GM12891 (cell line): Measurements from ENCODE around the gene GABBR2.

Experiments used
- DNase-seq: peaks from one replicate; pipeline ENCODE4 v3.0.0; 2011; ENCODE audit warnings: low spot score; ENCODE audit not compliant: insufficient read length
- FAIRE-seq: peaks from 2 replicates; lab custom pipeline; 2011; peaks lifted over from hg19 to GRCh38; lab: Jason Lieb, UNC
- PAX5 ChIP-seq: IDR thresholded peaks from 2 replicates; pipeline ENCODE4 v1.6.1; 2011; ENCODE audit warnings: low read length, moderate library complexity, mild to moderate bottlenecking; ENCODE audit not compliant: insufficient read depth, severe bottlenecking
- POLR2A ChIP-seq: IDR thresholded peaks from 2 replicates; pipeline ENCODE4 v1.6.1; 2011; ENCODE audit warnings: low read depth, low read length, control low read depth
- POLR2AphosphoS5 ChIP-seq: IDR thresholded peaks from 2 replicates; pipeline ENCODE4 v1.6.1; 2011; ENCODE audit warnings: low read depth, low read length, control low read depth
- POU2F2 ChIP-seq: IDR thresholded peaks from 2 replicates; pipeline ENCODE4 v1.6.1; 2011; ENCODE audit warnings: low read depth, mild to moderate bottlenecking, control low read depth, low read length, moderate library complexity
- SPI1 ChIP-seq: IDR thresholded peaks from 2 replicates; pipeline ENCODE4 v1.6.1; 2011; ENCODE audit warnings: low read depth, low read length, control low read depth
- TAF1 ChIP-seq: IDR thresholded peaks from 2 replicates; pipeline ENCODE4 v1.6.1; 2011; ENCODE audit warnings: low read depth, low read length, control low read depth

Gene GABBR2

GRCh38 chr9:98425079-98425478 is 283.7 kb downstream of the GABBR2 start:
- DNase-seq (no peak), FAIRE-seq (no peak)
- TF ChIP-seq POLR2AphosphoS5 = no peak
- no peak for TF ChIP-seq POU2F2
- TF ChIP-seq TAF1 = no peak
- TF ChIP-seq SPI1 = no peak
- no peak for TF ChIP-seq POLR2A
- TF ChIP-seq PAX5 = no peak

GRCh38 chr9:98419260-98419603 is 289.5 kb downstream of the GABBR2 start:
- TF ChIP-seq POU2F2 (no peak), POLR2AphosphoS5 (no peak), PAX5 (no peak), SPI1 (no peak), POLR2A (no peak), TAF1 (no peak)
- DNase-seq (no peak), FAIRE-seq (no peak)

- DNase-seq (no peak), FAIRE-seq (no peak)
- no peak for TF ChIP-seq POLR2A
- TF ChIP-seq PAX5 = no peak
- TF ChIP-seq TAF1 = no peak
- TF ChIP-seq SPI1 = no peak
- no peak for TF ChIP-seq POU2F2
- TF ChIP-seq POLR2AphosphoS5 = no peak
Measured at GRCh38 chr9:98418578-98419259, 290.0 kb downstream of the GABBR2 start.

- FAIRE-seq = no peak
- no peak for DNase-seq
- TF ChIP-seq PAX5 = no peak
- TF ChIP-seq POLR2AphosphoS5 = no peak
- no peak for TF ChIP-seq TAF1
- no peak for TF ChIP-seq POU2F2
- TF ChIP-seq SPI1 = no peak
- TF ChIP-seq POLR2A = no peak
Measured at GRCh38 chr9:98416294-98417248, 292.2 kb downstream of the GABBR2 start.

GRCh38 chr9:98415782-98416181 is 293.0 kb downstream of the GABBR2 start:
- TF ChIP-seq POLR2A (no peak), TAF1 (no peak), POU2F2 (no peak), SPI1 (no peak), POLR2AphosphoS5 (no peak), PAX5 (no peak)
- no peak for DNase-seq
- no peak for FAIRE-seq

GRCh38 chr9:98413084-98413483 is 295.7 kb downstream of the GABBR2 start:
- FAIRE-seq (no peak), DNase-seq (no peak)
- no peak for TF ChIP-seq POLR2AphosphoS5
- TF ChIP-seq POLR2A = no peak
- TF ChIP-seq SPI1 = no peak
- no peak for TF ChIP-seq PAX5
- no peak for TF ChIP-seq TAF1
- no peak for TF ChIP-seq POU2F2

- no peak for DNase-seq
- no peak for TF ChIP-seq PAX5
- no peak for FAIRE-seq
Measured at GRCh38 chr9:98412101-98412842, 296.5 kb downstream of the GABBR2 start.

- FAIRE-seq (no peak), DNase-seq (no peak)
Measured at GRCh38 chr9:98410185-98410697, 298.5 kb downstream of the GABBR2 start.

GRCh38 chr9:98409719-98410118 is 299.0 kb downstream of the GABBR2 start:
- no peak for FAIRE-seq
- no peak for DNase-seq
- TF ChIP-seq TAF1 = no peak
- TF ChIP-seq POU2F2 = no peak
- TF ChIP-seq POLR2A = no peak
- TF ChIP-seq PAX5 = no peak
- no peak for TF ChIP-seq SPI1
- no peak for TF ChIP-seq POLR2AphosphoS5

More at GRCh38 chr9:98410185-98410697, 298.5 kb downstream of the GABBR2 start:
- TF ChIP-seq POLR2AphosphoS5 (no peak), POLR2A (no peak), PAX5 (no peak), POU2F2 (no peak), TAF1 (no peak), SPI1 (no peak)
